Nephron progenitor cell (in vitro differentiated cells): ENCODE results near the gene MSH5.
A peak's percentile ranks its signal among the peaks of the same experiment; 100 is the strongest.

Source experiments
- DNase-seq: peaks from one replicate; pipeline ENCODE4 v3.0.0; 2021
- H3K27ac Mint-ChIP-seq: 2 replicates; pipeline ENCODE4 v1.8.0; 2021; ENCODE audit warnings: mild to moderate bottlenecking, moderate library complexity, mixed read lengths
- H3K27me3 Mint-ChIP-seq: 2 replicates; pipeline ENCODE4 v1.8.0; 2021; ENCODE audit warnings: mild to moderate bottlenecking, low read depth, mixed read lengths; ENCODE audit not compliant: poor library complexity
- H3K36me3 Mint-ChIP-seq: 2 replicates; pipeline ENCODE4 v1.8.0; 2021; ENCODE audit warnings: low read depth, mixed read lengths
- H3K4me1 Mint-ChIP-seq: 2 replicates; pipeline ENCODE4 v1.8.0; 2021; ENCODE audit warnings: mixed read lengths
- H3K4me3 Mint-ChIP-seq: 2 replicates; pipeline ENCODE4 v1.8.0; 2021; ENCODE audit warnings: mild to moderate bottlenecking, moderate library complexity, mixed read lengths
- H3K9me3 Mint-ChIP-seq: 2 replicates; pipeline ENCODE4 v1.8.0; 2021; ENCODE audit warnings: mild to moderate bottlenecking, moderate library complexity, mixed read lengths
- TF ChIP-seq, protein P1 (sequence below): fragments of 200-600 bp; sonication (generic); IDR thresholded peaks from 2 replicates; pipeline ENCODE4 v1.5.0; 2021; ENCODE audit warnings: antibody characterized with exemption

The MSH5 gene

DNA sequence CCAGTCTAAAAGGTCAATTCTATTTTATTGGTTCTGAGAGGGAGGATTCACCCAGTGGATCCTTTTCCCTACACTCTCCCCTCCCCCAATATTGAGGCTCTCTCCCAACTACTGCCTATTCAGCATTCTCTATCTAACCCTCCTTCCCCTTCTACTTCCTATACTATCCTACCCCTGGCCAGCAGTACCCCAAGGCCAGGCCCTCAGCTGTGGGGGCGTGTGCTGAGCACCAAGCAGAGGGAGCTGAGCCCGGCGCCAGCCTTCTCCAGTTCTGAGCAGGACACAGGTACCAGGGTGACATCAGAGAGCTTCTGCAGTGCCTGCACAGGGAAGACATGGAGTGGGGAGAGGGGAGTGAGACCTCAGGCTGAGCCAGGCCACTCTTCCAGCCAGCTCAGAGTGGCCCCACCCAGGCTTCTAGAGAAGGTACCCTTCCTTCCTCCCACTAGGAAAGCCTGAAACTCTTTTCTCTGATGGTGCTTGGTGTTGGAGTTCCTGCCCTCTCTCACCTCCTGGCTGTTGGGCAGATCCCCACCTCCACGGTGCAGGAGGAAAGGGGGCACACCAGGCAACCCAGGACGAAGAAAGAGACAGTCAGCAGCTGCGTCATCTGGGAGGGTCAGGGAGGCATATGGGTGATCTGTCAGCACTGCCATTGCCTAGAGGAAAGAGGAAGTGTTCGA is 12.6 kb upstream of the MSH5 start:
- Mint-ChIP-seq H3K4me1 (peaks cover 61% of the 10 kb centered on the region), H3K27ac (peak overlapping the region; percentile 70)
- DNase-seq, result no peak

GRCh38 chr6:31727717-31728671 is 11.8 kb upstream of the MSH5 start:
- Mint-ChIP-seq H3K27ac (no peak overlapping the region), H3K9me3 (no peaks in the 10 kb centered on the region), H3K4me3 (peak overlapping the region; percentile 97), H3K27me3 (no peaks in the 10 kb centered on the region), H3K36me3 (peaks cover 67% of the 10 kb centered on the region), H3K4me1 (peaks cover 64% of the 10 kb centered on the region)
- TF ChIP-seq, protein P1, sequence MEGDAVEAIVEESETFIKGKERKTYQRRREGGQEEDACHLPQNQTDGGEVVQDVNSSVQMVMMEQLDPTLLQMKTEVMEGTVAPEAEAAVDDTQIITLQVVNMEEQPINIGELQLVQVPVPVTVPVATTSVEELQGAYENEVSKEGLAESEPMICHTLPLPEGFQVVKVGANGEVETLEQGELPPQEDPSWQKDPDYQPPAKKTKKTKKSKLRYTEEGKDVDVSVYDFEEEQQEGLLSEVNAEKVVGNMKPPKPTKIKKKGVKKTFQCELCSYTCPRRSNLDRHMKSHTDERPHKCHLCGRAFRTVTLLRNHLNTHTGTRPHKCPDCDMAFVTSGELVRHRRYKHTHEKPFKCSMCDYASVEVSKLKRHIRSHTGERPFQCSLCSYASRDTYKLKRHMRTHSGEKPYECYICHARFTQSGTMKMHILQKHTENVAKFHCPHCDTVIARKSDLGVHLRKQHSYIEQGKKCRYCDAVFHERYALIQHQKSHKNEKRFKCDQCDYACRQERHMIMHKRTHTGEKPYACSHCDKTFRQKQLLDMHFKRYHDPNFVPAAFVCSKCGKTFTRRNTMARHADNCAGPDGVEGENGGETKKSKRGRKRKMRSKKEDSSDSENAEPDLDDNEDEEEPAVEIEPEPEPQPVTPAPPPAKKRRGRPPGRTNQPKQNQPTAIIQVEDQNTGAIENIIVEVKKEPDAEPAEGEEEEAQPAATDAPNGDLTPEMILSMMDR, result no peak
- DNase-seq, result no peak

More for the DNA sequence above, 12.6 kb upstream of the MSH5 start:
- Mint-ChIP-seq H3K27me3 (no peaks in the 10 kb centered on the region), H3K36me3 (peaks cover 62% of the 10 kb centered on the region), H3K4me3 (peak overlapping the region; percentile 69), H3K9me3 (no peaks in the 10 kb centered on the region)
- TF ChIP-seq, protein P1, result no peak

- H3K4me3 Mint-ChIP-seq, result peak within 1 kb of the TSS; percentile 97
- DNase-seq, result peak; percentile 18
- peaks cover 75% of the 10 kb centered on the region for H3K36me3 Mint-ChIP-seq
- peaks cover 71% of the 10 kb centered on the region for H3K4me1 Mint-ChIP-seq
- TF ChIP-seq, protein P1, result no peak
- H3K9me3 Mint-ChIP-seq, result no peaks in the 10 kb centered on the region
- H3K27me3 Mint-ChIP-seq, result no peaks in the 10 kb centered on the region
- H3K27ac Mint-ChIP-seq, result peak within 1 kb of the TSS; percentile 98
Measured at GRCh38 chr6:31728767-31729514, 10.9 kb upstream of the MSH5 start, which contains the start of gene DDAH2. Gene DDAH2, minus strand, starts transcription at chr6:31729299. Its CDS starts 138 bp downstream, at chr6:31729161.

DNA sequence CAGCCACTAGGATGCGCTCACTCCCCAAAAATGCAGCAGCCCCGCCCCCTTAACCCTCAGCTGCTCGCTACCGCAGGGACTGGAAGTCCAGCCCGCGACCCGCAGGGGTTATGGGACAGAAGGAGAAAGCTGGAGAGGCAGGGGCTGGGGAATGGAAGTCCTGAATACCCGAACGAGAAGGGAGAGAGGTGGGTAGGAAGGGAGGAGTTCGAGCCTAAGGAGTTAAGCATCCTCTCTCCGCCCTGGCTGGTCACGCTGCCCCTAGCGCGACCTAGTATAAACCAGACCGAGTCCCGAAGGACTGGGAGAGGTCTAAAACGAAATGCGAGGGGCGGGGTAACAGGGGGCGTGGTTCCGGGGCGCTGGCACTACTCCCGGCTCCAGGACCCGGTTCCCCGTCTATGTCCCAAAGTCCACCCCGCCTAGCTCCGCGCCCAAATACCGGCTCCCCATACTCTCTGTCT is 10.3 kb upstream of the MSH5 start:
- H3K27ac Mint-ChIP-seq, result peak overlapping the region; percentile 98
- peaks cover 70% of the 10 kb centered on the region for H3K36me3 Mint-ChIP-seq
- TF ChIP-seq, protein P1, result peak; percentile 70
- H3K4me3 Mint-ChIP-seq, result peak overlapping the region; percentile 97
- H3K27me3 Mint-ChIP-seq, result no peaks in the 10 kb centered on the region
- H3K4me1 Mint-ChIP-seq, result peaks cover 71% of the 10 kb centered on the region
- DNase-seq, result peak; percentile 90
- H3K9me3 Mint-ChIP-seq, result no peaks in the 10 kb centered on the region

DNA sequence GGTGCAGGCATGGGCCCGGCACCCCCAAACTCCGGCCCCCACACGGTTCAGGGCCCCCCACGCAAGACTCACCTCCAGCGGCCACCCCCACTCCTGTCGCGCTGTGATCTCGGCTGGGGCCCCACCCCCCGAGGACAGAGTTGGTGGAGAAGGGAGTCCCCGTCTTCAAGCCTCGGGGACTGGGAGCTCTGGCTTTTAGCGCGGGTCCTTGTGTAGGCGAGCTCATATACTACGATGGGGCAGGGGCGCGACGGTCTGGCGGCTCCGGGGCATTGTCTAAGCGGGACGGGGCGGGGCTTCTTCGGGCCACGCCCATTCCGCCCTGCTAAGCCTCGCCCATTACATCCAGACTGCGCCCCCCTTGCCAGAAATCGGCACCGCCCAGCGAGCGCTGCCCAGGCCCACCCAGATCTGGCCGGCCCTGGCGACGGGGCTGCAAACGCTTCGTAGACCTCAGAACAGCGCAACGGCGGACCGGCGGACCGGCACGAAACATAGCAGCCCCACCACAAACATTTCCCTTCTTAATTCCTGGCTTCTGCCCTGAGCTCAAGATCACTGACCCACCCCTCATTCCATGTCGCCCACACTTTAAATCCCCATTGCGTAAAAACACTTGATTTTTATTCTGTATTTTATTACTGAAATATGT is 9.7 kb upstream of the MSH5 start:
- Mint-ChIP-seq H3K9me3 (no peaks in the 10 kb centered on the region), H3K27ac (peak overlapping the region; percentile 94), H3K4me3 (peak overlapping the region; percentile 97), H3K4me1 (peaks cover 72% of the 10 kb centered on the region), H3K27me3 (no peaks in the 10 kb centered on the region), H3K36me3 (peaks cover 66% of the 10 kb centered on the region)
- TF ChIP-seq, protein P1, result no peak
- peak; percentile 96 for DNase-seq
